GM19395 (cell line): Measurements from ENCODE around the gene IGFL1.
"Not testable (repeated sequence)": the region's sequence is repeated elsewhere in the genome, so short reads cannot be mapped to it uniquely, and the experiment has no call there.

ENCODE experiments used
- ATAC-seq: cut with Tn5 transposase; IDR thresholded peaks from one replicate; pipeline ENCODE4 v1.9.1; 2021; ENCODE audit warnings: mild to moderate bottlenecking, moderate library complexity; ENCODE audit not compliant: unreplicated experiment

The IGFL1 gene

GRCh38 chr19:46221981-46222610 lies 7.4 kb upstream of the IGFL1 start:
- ATAC-seq = no peak

DNA sequence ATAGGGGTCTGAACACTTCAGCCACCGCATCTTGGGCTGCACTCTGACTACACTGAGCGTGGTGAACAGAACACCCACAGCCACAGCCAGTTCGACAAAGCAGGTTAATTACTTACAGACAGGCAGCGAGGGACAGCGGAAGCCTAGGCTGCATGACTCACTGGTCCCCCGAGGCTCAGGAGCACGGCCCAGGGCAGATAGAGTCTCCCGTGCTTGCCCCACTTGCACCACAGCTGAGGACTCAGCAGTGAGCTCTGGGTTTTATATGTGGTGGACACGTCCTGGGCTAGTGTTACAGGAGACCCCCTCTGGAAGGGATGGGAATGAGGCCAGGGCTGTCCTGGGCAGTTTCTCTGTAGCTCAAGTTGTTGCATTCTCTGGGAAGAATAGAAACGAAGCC lies 5.8 kb upstream of the IGFL1 start:
- ATAC-seq = not testable (repeated sequence)

GRCh38 chr19:46224773-46225172 lies 4.8 kb upstream of the IGFL1 start:
- ATAC-seq = no peak

DNA sequence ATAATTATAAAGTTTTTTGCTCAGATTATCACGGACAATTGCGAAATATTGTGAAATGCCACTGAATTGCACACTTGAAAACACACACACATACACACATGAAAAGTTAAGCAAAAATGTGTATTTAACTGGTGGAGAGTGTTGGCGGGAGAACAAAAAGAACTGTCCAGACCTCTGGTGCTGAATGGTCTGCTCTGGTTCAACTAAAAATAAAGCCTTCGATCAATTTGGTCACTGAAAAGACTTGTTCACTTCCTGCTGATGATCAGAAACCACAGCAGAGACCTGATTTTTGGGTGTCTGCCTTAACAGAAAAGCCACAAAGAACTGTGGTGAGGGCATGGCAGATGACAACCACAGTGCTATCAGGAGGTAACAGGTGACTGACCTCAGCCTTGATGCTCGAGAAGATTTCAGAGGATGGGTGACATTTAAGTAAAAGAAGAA lies 4.0 kb upstream of the IGFL1 start:
- no peak for ATAC-seq

DNA sequence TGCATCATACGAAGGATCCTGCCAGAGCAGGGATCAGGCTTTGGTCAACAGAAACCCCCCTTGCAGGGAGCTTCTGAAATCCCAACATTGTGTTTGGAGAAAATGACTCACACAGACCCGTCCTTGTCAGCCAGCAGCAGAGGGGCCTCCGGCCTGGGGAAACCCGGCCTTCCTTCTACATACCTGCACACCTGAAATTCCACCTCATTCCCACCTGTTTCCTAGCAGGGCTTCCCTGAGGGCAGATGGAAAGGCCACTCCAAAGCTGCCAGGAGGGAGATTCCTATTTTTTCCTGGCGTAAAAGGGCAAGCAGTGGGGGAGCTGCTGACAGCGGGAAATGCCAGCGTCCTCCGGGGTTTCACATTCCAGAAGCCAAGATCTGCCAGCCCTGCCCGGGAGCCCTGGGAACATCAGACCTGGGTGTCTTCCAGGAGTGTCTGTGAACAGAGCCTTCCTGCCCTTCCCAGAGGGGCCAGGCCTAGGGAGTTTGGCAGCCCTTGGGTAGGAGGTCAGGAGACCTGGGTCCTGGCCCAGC lies 3.0 kb upstream of the IGFL1 start:
- no peak for ATAC-seq

DNA sequence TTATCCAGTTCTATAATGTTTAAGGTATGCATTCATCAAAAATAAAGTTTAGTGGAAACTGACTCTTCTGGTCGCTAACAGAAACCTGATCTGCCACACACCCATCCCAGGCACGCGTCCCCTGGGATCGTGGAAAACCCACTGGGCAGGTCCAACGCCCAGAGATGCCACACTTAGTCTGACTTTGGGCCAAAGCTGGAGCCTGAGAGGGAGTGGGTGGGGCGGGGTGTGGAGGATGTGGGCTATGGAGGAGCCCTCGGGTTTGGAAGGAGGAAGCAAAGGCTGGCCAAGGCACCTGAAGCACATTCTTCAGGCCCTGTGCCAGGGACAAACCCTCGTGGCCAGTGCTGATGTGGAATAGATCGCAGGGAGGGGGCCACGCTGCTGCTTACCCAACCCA lies 2.5 kb downstream of the IGFL1 start:
- no peak for ATAC-seq

DNA sequence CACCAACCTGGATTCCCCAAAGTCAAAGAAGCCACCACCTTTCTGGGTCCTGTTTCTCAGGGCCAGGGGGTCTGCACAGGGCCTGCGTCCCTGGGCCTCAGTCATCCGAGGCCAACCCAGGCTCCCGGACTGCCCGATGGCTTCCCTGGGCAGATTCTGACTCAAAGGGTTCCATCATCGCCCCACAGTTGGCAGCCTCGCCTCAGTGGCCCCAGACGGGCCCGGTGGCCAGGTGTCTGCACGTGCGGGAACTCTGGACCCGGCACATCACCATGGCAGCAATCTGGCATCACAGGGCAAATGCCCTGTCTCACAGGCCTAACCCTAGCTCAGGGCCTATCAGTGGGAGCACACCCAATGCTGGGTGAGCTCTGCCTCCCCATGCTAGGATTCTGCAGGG lies 2.9 kb downstream of the IGFL1 start:
- ATAC-seq = no peak

DNA sequence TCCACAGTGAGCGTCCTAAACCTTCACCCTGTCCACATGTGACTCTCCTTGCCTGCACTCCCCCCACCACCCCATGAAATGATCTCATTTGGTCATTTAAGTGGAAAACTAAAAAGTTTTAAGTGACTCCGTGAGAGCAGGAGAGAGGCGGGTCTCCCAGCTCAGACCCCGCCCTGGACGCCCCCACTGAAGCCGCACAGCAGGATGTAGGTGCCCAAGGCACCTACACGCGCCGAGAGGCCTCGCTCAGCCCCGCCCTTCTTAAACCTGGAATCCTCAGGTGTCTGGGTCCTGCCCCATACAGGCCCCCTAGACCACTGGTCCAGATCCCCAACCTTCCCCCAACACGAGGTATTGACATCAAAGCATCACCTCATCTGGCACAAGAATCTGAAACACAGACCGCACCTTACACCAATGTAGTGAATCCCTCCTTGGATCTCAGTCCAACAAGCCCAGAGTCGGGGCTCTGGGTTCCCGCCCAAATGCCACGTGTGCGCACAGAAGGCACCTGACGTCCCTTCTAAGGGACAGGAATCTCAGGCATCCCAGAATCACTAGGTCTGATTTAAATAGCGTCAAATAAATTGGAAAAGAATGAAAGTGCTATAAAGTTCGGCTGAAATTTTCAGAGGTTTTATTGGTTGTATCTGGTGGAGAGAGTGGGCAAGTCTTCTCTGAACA lies 3.5 kb downstream of the IGFL1 start:
- no peak for ATAC-seq

DNA sequence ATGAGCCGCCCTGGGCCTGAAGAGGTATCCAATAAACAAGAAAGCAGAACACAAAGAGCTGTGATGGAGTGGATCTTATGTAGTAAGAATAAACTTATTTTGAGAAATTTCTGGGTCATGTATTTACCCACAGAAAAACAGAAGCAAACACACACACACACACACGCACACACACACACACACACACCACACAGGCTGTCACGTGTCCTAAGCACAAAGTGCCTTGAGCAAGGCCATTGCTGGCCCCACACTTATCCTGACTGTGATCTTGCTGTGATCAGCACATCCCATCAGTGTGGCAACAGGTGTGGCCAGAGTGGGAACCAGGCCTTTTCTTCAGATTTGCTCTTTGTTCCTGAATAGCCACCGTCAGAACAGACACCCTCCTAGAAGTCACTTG lies 4.3 kb downstream of the IGFL1 start:
- ATAC-seq = not testable (repeated sequence)

GRCh38 chr19:46238141-46238540 lies 8.6 kb downstream of the IGFL1 start:
- not testable (repeated sequence) for ATAC-seq

GRCh38 chr19:46239193-46240024 lies 9.9 kb downstream of the IGFL1 start:
- ATAC-seq = no peak

DNA sequence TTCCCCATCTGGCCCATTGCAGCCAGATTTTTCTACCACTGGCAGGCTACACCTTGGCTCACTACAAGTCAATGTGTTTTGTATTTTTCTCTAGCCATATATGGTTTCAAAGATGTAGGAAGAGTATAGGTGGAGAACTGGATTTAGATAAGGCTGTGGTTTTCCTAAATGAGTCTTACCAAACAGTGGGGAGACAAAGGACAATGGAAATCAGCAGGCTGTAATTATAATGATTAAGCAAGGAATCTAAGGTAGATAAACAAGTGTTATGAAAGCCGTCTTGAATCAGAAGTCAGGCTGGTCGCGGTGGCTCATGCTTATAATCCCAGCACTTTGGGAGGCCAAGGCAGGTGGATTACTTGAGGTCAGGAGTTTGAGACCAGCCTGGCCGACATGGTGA lies 11.2 kb downstream of the IGFL1 start:
- no peak for ATAC-seq

DNA sequence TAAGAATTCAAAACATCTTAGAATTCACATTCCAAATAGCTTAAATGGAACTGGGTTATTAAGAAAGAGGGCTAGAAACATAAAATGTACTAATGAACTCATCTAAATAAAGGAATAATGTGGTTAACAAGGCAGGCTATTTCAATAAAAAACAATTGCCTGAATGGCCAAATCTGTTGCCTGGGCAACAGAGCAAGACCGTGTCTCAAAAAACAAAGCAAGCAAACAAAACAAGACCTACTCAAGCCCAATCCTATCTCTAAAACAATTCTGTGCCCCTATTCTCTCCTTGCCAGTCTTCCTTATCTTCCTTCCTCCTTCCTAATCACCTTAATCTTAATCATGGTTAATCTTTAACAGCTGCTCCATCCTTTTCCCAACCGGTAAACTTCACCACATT lies 12.1 kb downstream of the IGFL1 start:
- no peak for ATAC-seq

GRCh38 chr19:46243081-46243654 lies 13.6 kb downstream of the IGFL1 start:
- ATAC-seq = not testable (repeated sequence)

GRCh38 chr19:46250076-46250735 lies 20.7 kb downstream of the IGFL1 start:
- ATAC-seq = no peak

DNA sequence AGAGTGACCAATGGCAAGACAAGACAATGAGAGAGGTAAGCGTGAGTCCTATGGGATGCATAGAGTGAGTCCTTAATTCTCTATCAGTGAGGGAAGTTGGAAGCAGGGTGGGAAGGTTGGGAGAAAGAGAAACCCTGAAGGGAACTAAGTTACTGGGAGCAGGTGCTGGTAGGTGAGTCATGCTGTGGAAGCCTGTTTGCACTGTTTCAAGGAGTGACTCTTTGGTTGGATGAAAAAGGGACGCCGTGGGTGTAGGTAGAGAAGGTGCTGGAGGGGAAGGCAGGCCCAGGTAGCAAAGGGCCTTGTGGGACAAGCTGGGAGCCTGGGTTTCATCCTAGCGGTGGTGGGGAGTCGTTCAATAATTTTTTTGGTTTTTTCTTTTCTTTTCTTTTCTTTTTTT lies 21.9 kb downstream of the IGFL1 start:
- no peak for ATAC-seq

DNA sequence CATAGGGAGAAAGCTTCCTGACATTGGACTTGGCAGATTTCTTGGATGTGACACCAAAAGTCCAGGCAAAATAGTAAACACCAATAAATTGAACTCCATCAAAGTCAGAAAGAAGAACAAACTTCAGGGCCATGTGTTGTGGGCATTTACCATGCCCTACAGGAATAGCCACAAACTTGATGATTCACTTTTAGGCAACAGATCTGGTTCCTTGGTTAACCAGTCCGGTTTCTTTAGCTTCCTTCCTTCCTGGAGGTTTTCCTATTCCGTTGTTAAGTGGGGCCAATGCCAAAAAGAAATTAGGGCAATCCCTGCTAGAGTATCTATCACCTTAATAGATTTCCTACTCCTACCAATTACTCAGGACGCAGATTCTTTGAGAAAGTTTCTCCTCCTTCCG lies 25.2 kb downstream of the IGFL1 start:
- no peak for ATAC-seq

GRCh38 chr19:46256855-46257254 lies 27.3 kb downstream of the IGFL1 start:
- no peak for ATAC-seq

GRCh38 chr19:46261501-46261900 lies 32.0 kb downstream of the IGFL1 start:
- not testable (repeated sequence) for ATAC-seq

DNA sequence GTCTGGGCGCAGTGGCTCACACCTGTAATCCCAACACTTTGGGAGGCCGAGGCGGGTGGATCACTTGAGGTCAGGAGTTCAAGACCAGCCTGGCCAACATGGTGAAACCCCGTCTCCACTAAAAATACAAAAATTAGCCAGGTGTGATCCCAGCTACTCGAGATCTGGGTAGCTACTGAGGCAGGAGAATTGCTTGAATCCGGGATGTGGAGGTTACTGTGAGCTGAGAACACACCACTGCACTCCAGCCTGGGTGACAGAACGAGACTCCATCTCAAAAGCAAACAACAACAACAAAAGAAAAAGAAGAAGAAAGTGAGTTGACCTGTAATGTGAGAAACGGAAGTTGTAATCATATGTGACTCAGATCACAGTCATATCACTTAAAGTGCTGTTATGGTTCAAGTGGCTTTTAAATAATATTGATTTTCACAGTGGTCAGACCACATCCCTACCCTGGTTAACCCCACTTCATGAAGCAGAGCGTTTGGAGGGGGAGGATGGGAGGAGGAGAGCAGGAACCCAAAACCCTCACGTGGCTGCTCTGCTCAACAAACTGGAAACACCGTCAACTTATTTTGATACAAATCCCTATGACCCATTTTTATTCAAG lies 33.2 kb downstream of the IGFL1 start:
- ATAC-seq = not testable (repeated sequence)
